HG02610 (cell line): ENCODE measurements around the gene SLC39A11.

Experiments
- ATAC-seq: cut with Tn5 transposase; IDR thresholded peaks from one replicate; pipeline ENCODE4 v1.9.1; 2021; ENCODE audit warnings: mild to moderate bottlenecking, moderate library complexity; ENCODE audit not compliant: unreplicated experiment

The SLC39A11 gene

GRCh38 chr17:72883351-72883750 is 209.1 kb downstream of the SLC39A11 start:
- no peak for ATAC-seq

- ATAC-seq, result no peak
These were observed 210.1 kb downstream of the SLC39A11 start for GRCh38 chr17:72882426-72882825.

- ATAC-seq, result no peak
These were observed 212.6 kb downstream of the SLC39A11 start for GRCh38 chr17:72879877-72880276.

GRCh38 chr17:72878975-72879660 is 213.4 kb downstream of the SLC39A11 start:
- ATAC-seq, result no peak

DNA sequence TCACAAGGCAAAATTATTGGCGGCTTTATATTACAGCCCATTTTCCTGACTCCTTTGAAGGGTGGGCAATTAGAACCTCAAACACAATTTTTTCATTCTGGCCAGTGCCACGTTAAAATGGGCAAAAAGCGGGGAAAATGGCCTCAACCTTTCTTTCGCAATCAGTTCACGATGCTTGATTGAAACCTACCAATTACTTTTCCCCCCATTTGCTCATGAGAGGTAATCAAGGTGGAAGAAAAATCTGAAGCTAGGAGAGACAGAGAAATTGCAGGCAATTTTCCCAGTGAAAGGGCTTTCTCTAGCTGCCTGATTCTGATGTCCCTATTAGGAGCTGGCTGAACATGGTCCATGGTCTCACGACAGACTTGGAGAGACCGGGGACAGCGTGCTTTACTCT is 215.1 kb downstream of the SLC39A11 start:
- ATAC-seq, result no peak

DNA sequence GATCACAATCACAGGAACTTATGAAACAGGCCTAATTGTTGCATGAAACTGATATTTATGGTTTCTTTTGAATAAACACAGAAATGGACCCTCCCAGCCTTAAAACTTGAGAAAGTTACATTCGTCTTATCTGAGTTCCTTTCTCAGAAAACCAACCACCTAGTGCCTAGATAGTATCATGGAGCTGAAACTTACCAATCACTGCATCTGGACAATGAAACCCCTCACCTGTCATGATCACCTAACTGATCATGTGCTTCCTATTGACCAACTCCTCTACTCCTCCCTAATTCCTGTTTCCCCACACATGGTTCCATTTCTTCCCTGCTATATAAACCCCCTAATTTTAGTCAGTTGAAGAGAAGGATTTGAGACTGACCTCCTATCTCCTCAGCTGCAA is 216.1 kb downstream of the SLC39A11 start:
- no peak for ATAC-seq

DNA sequence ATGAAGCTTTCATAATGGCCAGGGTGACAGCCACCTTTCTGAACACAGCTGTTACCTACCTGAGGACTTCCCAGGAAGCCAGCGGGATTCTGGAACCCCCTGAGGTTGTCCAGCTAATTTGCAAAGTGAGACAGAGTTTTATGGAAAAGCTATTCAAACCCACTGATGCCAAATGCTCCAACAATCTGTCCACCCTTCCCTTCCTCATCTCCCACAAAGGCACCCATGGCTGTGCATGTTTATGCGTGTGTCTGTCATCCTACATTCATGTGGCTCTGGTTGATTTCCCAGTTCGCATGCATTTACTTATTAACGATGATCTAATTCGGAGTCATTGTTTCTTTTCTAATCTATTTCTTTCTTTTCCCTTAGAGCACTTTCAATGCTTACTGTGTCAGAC is 217.1 kb downstream of the SLC39A11 start:
- no peak for ATAC-seq

DNA sequence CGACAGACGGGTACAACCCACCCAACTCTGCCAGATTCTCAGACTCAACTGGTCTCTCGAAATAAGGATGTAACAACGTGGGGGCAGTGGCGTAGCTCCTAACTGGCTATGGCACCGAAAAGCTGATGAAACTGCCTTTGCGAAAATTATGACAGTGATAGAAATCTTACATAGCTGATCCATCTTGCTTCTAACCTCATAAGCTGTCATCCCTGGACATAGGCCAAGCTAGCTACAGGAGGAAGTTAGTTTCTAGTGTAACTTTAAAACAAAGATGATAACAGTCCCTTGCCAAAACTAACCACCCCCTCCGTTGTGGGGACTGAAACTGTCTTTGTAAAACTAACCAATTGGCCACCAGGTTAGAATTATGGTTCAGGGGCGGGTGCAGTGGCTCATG is 220.1 kb downstream of the SLC39A11 start:
- ATAC-seq, result no peak

GRCh38 chr17:72870367-72870985 is 222.0 kb downstream of the SLC39A11 start:
- ATAC-seq, result no peak

DNA sequence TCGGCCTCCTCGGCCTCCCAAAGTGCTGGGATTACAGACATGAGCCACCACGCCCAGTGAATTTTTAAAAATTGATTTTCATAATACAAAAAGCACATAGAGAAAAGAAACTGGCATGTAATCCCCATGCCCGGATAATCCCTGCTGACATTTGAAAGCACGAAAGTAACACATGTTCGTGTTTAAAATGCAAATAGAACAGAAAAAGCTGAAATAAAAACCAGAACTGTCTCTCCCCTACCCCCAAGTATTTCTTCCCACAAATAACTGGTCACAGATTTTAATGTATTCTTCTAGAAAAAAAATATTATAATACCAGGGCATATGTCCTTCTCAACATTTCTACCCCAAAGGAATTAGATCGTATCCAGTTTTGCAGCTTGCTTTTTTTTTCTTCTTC is 222.9 kb downstream of the SLC39A11 start:
- ATAC-seq, result no peak

GRCh38 chr17:72865954-72866353 is 226.5 kb downstream of the SLC39A11 start:
- no peak for ATAC-seq

DNA sequence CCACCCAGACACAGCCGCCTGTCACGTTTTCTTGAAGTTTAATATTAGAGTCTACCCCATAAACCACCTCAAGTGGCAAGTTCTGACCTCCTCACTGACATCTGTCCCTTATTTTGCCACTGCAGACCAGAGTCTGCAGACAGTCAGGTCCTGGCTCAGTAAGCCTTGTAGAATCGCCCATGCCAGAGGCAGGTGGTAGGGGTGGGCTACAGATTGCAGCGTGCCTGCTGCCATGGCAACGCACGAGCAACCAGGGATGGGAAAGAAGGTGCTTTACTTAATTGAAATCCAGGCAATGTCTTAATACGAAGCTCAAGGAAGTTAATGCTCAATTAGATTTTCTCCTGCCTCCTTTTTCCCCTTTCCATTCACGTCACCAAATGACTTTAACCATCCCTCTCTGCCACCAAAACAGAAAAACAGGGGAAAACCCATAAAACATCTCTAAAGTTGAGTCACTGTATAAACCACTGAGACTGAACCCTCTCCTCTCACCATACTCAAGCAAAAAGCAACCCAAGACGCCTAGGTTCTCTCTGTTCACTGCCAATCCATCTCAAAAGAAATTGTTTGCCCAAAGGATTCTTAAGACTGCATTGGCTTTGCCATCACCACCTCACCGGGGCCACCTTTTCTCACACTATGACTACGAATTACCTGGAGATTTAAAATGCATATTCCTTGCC is 228.8 kb downstream of the SLC39A11 start:
- ATAC-seq, result peak; percentile 92

- ATAC-seq, result no peak
These were observed 230.1 kb downstream of the SLC39A11 start for GRCh38 chr17:72862276-72862999.

DNA sequence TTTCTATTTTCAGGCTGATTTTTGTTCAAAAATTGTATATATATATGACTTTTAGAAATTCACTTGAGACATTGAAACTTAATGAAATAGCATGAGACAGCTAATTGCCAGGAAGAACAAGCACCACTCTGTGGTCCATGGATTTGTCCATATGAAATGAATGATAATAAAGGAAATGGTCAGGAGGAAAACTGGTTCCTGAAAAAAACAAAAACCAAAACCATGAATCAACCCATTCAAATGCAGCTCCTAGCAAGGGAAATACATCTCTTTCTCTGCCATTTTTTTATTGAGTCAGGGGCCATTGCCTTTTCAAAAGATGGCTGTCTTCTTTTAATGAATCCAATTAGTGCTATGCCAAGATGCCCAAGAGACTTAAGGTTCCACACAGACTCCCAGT is 230.7 kb downstream of the SLC39A11 start:
- ATAC-seq, result no peak

DNA sequence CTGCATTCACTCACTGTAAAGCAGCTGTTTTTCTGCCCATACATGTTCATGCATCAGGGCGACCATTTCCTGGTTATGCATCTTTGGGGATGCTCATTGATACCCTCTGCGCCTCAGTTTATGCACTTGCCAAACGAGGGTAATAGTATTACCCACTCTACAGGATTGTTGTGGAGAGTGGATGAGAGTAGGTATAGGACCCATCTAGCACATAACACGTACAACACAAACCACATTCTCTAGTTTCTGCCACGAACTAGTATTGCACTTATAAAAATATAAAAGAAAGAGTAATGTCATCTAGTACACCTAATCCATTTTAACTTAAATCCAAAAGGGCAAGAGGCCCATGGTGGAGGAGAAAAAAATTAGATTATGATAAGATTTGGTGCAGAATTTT is 231.7 kb downstream of the SLC39A11 start:
- ATAC-seq, result no peak

- ATAC-seq, result no peak
These were observed 233.5 kb downstream of the SLC39A11 start for GRCh38 chr17:72858826-72859495.

- no peak for ATAC-seq
These were observed 238.8 kb downstream of the SLC39A11 start for GRCh38 chr17:72853440-72854415.

DNA sequence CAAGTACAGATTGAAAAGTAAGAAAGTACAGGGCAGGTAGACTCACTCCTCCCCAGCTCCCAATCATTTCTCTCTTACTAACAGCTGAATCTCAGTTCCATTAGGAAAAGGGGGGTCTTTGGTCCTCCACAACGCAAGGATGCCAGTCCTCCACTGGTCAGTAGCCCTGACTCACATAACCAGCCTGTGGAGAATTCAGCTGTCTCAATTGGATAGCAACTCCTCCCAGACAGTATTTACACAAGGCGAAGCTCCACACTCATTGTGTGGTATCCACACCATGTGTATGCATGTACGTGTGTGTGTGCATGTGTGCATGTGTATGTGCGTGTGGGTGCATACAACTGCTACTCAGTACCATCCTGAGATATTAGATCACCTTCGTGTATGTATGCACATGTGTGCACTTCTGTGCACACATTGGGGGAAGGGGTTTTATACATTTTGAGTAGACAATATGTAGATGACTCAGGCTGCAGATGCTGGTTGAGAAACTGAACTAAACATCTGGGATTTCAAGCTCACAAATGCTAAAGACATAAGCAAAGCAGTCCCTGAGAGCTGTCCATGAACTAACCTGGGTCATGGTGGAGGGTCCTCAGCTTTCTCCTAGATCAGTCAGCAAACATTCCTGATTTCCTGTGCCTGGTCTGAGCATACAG is 240.1 kb downstream of the SLC39A11 start:
- no peak for ATAC-seq

GRCh38 chr17:72850410-72851118 is 241.9 kb downstream of the SLC39A11 start:
- no peak for ATAC-seq
